NCI-H1436 treated with DMSO at 0.1 percent for 48 hours (cell line): ENCODE data around the gene PCGF6.

Source experiments
- DNase-seq: peaks from one replicate; lab custom pipeline; 2025; lab: John Stamatoyannopoulos, UW

Gene PCGF6

GRCh38 chr10:103256613-103257012, 94.3 kb downstream of the PCGF6 start:
- DNase-seq: no peak

- DNase-seq: no peak
These were observed 96.2 kb downstream of the PCGF6 start for GRCh38 chr10:103254538-103255325.

GRCh38 chr10:103254113-103254512, 96.8 kb downstream of the PCGF6 start:
- DNase-seq: no peak
